Type B pancreatic cell (in vitro differentiated cells): ENCODE results near the gene TBCC. TPM values are rescaled to one million over a fixed set of nuclear protein-coding genes. Genes with fewer than 3 reads are reported as not detected.

Source experiments
- DNase-seq: peaks from one replicate; pipeline ENCODE4 v3.0.0; 2021; ENCODE audit warnings: mixed read lengths; ENCODE audit not compliant: unreplicated experiment; ENCODE audit errors: extremely low spot score
- H3K27ac Mint-ChIP-seq: 2 replicates; pipeline ENCODE4 v1.8.0; 2021; ENCODE audit warnings: mild to moderate bottlenecking, mixed read lengths
- H3K27me3 Mint-ChIP-seq: 2 replicates; pipeline ENCODE4 v1.8.0; 2021; ENCODE audit warnings: mixed read lengths
- H3K36me3 Mint-ChIP-seq: 2 replicates; pipeline ENCODE4 v1.8.0; 2021; ENCODE audit warnings: mixed read lengths
- H3K4me1 Mint-ChIP-seq: one replicate; pipeline ENCODE4 v1.8.0; 2021; ENCODE audit warnings: mixed read lengths; ENCODE audit not compliant: unreplicated experiment
- H3K4me3 Mint-ChIP-seq: 2 replicates; pipeline ENCODE4 v1.8.0; 2021; ENCODE audit warnings: mild to moderate bottlenecking, mixed read lengths
- H3K9me3 Mint-ChIP-seq: 2 replicates; pipeline ENCODE4 v1.8.0; 2021; ENCODE audit warnings: mixed read lengths
- total RNA-seq: library from RNA; stranded (reverse); gene quantifications from 2 replicates; pipeline ENCODE4 v1.2.1, GENCODE V29; 2021; ENCODE audit warnings: low replicate concordance
- TF ChIP-seq, protein P1 (sequence below): fragments of 200-600 bp; sonication (generic); conservative IDR thresholded peaks from 2 replicates; pipeline ENCODE4 v1.5.0; 2021; ENCODE audit warnings: antibody characterized with exemption, mild to moderate bottlenecking

The TBCC gene
- total RNA-seq, 1 donor from 2014 or later = 29.3 TPM

DNA sequence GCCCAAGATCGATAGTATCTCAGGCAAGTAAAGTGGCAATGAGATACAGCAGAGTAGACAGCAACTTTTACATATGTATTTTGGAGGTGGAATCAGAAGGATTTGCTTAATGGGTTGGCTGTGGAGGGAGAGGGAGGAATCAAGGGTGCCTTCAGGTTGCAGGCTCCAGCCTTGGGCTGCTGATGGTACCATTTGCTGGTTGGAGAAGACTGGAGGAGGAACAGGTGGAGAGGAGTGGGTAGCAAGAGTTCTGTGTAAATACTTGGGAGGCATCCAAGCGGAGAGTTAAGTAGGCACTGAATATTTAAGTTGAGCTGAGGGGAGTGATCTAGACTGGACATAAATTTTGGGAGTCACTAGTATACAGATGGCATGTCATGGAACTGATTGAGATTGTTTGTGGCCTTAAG lies 41.2 kb upstream of the TBCC start:
- no peak for DNase-seq
- Mint-ChIP-seq H3K27ac (no peak overlapping the region), H3K27me3 (no peaks in the 10 kb centered on the region), H3K9me3 (no peaks in the 10 kb centered on the region), H3K4me1 (peaks cover 30% of the 10 kb centered on the region), H3K4me3 (no peak overlapping the region), H3K36me3 (peaks cover 12% of the 10 kb centered on the region)
- TF ChIP-seq, protein P1, sequence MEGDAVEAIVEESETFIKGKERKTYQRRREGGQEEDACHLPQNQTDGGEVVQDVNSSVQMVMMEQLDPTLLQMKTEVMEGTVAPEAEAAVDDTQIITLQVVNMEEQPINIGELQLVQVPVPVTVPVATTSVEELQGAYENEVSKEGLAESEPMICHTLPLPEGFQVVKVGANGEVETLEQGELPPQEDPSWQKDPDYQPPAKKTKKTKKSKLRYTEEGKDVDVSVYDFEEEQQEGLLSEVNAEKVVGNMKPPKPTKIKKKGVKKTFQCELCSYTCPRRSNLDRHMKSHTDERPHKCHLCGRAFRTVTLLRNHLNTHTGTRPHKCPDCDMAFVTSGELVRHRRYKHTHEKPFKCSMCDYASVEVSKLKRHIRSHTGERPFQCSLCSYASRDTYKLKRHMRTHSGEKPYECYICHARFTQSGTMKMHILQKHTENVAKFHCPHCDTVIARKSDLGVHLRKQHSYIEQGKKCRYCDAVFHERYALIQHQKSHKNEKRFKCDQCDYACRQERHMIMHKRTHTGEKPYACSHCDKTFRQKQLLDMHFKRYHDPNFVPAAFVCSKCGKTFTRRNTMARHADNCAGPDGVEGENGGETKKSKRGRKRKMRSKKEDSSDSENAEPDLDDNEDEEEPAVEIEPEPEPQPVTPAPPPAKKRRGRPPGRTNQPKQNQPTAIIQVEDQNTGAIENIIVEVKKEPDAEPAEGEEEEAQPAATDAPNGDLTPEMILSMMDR = no peak

DNA sequence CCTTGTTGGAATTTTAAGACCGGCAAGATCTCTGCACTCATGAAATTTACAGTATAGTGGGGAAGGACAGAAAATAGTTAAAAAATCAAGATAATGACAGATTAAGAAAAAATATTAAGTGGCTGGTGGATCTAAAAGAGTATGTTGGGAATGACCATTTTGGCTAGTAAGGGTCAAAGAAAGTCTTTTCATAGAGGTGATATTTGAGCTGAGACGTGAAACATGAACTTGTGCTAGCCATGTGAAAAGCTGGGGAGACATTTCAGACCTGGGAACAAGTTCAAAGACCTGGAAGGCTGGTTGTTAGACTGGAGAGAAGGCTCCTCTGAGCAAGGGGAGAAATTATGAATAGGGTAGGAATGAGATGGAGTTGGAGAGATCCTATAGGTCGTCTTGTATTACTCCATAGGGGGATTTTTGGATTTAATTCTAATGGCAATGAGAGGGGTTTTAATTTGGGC lies 40.7 kb upstream of the TBCC start:
- TF ChIP-seq, protein P1 = peak; percentile 23
- Mint-ChIP-seq H3K9me3 (no peaks in the 10 kb centered on the region), H3K4me3 (no peak overlapping the region), H3K36me3 (peaks cover 12% of the 10 kb centered on the region), H3K27me3 (no peaks in the 10 kb centered on the region), H3K27ac (no peak overlapping the region), H3K4me1 (peaks cover 30% of the 10 kb centered on the region)
- no peak for DNase-seq

DNA sequence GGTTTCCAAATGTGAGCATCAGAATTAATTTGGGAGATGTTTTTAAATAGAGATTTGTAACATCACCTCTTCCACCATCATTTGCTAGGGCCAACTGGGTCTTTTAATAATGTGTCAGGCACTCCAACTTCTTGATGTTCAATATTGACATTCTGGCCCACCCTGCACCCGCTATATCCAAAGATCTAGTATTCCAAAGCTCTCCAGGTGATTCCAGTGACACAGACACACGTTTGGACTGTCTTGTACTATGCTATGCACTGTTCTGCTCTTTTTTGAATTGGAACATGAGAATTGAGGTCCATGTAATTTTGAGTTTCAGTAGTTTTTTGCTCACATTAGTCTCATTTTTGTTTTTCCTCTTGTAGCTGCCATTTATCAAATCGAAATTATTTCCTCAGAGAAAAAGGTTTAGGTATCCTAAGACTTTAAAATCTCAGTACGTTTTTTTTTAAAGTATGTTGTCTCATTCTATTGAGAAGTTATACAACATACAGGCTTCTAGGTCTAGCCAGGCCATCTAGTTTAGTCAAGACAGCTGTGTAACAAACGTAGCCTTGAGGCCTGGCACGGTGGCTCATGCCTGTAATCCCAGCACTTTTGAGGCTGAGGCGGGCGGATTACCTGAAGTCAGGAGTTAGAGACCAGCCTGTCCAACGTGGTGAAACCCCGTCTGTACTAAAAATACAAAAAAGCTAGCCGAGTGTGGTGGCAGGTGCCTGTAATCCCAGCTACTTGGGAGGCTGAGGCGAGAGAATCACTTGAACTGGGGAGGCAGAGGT lies 39.0 kb upstream of the TBCC start:
- TF ChIP-seq, protein P1 = no peak
- no peak for DNase-seq
- Mint-ChIP-seq H3K36me3 (peaks cover 12% of the 10 kb centered on the region), H3K9me3 (no peaks in the 10 kb centered on the region), H3K4me1 (peaks cover 30% of the 10 kb centered on the region), H3K27ac (peak overlapping the region; percentile 98), H3K27me3 (no peaks in the 10 kb centered on the region), H3K4me3 (no peak overlapping the region)

DNA sequence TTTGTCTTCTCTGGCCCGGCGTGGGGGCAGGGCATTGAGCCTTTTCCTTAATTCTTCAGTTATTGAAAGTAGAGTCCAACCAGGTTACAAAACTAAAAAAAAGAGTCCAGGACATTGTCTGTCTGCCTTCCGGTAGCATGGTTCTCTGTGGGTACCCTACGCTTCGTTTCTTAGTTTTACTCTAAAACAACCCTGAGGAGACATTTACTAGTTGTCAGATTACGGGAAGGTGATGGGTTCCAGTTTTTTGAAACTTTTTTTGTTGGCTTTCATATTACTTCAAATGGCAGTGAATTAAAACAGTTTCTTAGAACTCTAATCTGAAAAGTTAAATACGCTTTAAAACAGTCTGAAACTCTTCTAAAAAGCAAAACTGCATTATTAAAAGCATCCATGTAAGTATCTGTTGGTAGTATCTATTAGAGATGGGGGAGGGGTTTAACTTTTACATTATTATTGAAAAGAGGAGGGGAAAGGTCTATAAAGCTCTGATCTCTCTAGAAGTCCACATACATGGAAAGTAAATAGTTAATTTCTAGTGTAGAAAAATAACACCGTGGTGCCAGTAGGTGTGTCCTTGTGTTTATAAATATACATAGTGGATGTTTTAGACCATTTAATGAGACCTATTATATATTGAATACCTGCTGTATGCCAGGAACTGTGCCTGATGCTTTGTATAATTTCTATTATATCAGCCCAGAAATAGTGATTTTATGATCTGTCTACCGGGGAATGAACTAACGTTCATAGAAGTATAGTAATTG lies 38.2 kb upstream of the TBCC start:
- DNase-seq = no peak
- Mint-ChIP-seq H3K4me1 (peaks cover 26% of the 10 kb centered on the region), H3K27me3 (no peaks in the 10 kb centered on the region), H3K4me3 (no peak overlapping the region), H3K9me3 (no peaks in the 10 kb centered on the region), H3K36me3 (peaks cover 12% of the 10 kb centered on the region), H3K27ac (peak overlapping the region; percentile 98)
- TF ChIP-seq, protein P1 = peak; percentile 30

DNA sequence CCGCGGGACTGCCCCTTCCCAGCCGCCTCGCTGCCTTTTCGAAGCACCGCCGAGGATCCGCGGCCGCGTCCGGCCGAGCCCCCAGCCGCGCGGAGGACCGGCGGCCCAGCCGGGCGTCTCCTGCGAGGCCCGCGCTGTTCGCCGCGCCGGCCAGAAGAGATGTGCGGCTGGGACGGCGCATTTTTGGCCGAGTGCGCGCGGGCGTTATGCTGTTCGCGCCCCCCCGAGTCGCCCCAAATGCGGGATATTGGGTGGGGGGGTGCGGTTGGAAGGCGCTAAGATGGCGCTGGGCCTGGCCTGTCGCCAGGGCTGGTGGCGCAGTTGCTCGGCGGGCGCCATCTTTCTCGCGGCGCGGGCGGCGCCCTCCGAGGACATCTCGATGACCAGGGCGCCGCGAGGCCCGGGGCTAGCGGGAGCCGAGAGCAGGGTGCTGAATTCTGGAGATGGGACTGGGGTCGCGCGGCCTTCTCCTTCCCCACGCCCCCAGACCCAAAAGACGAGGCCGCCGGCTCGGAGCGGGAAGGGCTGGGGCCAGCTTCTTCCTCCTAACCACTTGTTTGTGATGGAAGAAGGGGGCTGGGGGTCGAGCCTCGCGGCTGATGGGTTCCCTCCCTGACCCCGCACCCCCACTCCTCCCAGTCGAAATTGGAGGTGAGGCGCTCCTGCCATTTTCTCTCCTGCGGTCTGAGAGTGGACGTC lies 37.4 kb upstream of the TBCC start:
- DNase-seq = peak; percentile 84
- H3K4me1 Mint-ChIP-seq = peaks cover 22% of the 10 kb centered on the region
- H3K27ac Mint-ChIP-seq = peak overlapping the region; percentile 98
- no peaks in the 10 kb centered on the region for H3K27me3 Mint-ChIP-seq
- no peak overlapping the region for H3K4me3 Mint-ChIP-seq
- TF ChIP-seq, protein P1 = no peak
- no peaks in the 10 kb centered on the region for H3K9me3 Mint-ChIP-seq
- H3K36me3 Mint-ChIP-seq = peaks cover 12% of the 10 kb centered on the region
